GM23338 (cell line): ENCODE measurements around the gene CLPTM1L. TPM values are rescaled to one million over a fixed set of nuclear protein-coding genes. Genes with fewer than 3 reads are reported as not detected.

Experiments used
- ATAC-seq: fragments of 200-7000 bp; cut with Tn5 transposase; 3 replicates; pipeline ENCODE4 v1.9.1; 2020
- DNase-seq: peaks from one replicate; pipeline ENCODE4 v3.0.0-alpha.2; 2015; ENCODE audit warnings: low spot score
- H2AFZ ChIP-seq: fragments of 200-600 bp; sonication (generic); 2 replicates; pipeline ENCODE4 v1.8.0; 2016; ENCODE audit warnings: antibody characterized with exemption, mild to moderate bottlenecking, moderate library complexity
- H3F3A ChIP-seq: fragments of 200-600 bp; sonication (generic); replicated peaks from 2 replicates; pipeline ENCODE4 v1.8.0; 2017; ENCODE audit warnings: antibody characterized with exemption, mixed run types, low read depth
- H3K27ac ChIP-seq: fragments of 200-600 bp; sonication (generic); 2 replicates; pipeline ENCODE4 v1.6.1; 2016; ENCODE audit warnings: low read depth
- H3K27me3 ChIP-seq: fragments of 200-600 bp; sonication (generic); 2 replicates; pipeline ENCODE4 v1.8.0; 2016; ENCODE audit warnings: mild to moderate bottlenecking, mixed run types, moderate library complexity; ENCODE audit not compliant: insufficient read depth
- H3K36me3 ChIP-seq: fragments of 200-600 bp; sonication (generic); 2 replicates; pipeline ENCODE4 v1.8.0; 2016; ENCODE audit warnings: mild to moderate bottlenecking; ENCODE audit not compliant: insufficient read depth
- H3K4me1 ChIP-seq: fragments of 200-600 bp; sonication (generic); 2 replicates; pipeline ENCODE4 v1.8.0; 2016; ENCODE audit warnings: mild to moderate bottlenecking, moderate library complexity; ENCODE audit not compliant: insufficient read depth
- H3K4me2 ChIP-seq: fragments of 200-600 bp; sonication (generic); 2 replicates; pipeline ENCODE4 v1.7.1; 2017; ENCODE audit warnings: mixed run types
- H3K4me3 ChIP-seq: fragments of 200-600 bp; sonication (generic); 2 replicates; pipeline ENCODE4 v1.6.1; 2016; ENCODE audit warnings: mixed run types
- H3K79me2 ChIP-seq: fragments of 200-600 bp; sonication (generic); replicated peaks from 2 replicates; pipeline ENCODE4 v1.8.0; 2017; ENCODE audit warnings: mild to moderate bottlenecking; ENCODE audit not compliant: insufficient read depth
- H3K9me2 ChIP-seq: fragments of 200-600 bp; sonication (generic); 2 replicates; pipeline ENCODE4 v1.8.0; 2017; ENCODE audit not compliant: insufficient read depth
- H4K20me1 ChIP-seq: fragments of 200-600 bp; sonication (generic); replicated peaks from 2 replicates; pipeline ENCODE4 v1.8.0; 2017; ENCODE audit warnings: mild to moderate bottlenecking; ENCODE audit not compliant: insufficient read depth
- H3K27ac Mint-ChIP-seq: 2 replicates; pipeline ENCODE4 v1.8.0; 2020; ENCODE audit warnings: inconsistent platforms, mild to moderate bottlenecking, moderate library complexity, mixed read lengths
- H3K27me3 Mint-ChIP-seq: 3 replicates; pipeline ENCODE4 v1.8.0; 2022; ENCODE audit warnings: low read depth, mild to moderate bottlenecking, moderate library complexity, mixed read lengths, inconsistent platforms; ENCODE audit not compliant: insufficient read depth, poor library complexity
- H3K36me3 Mint-ChIP-seq: 3 replicates; pipeline ENCODE4 v1.8.0; 2021; ENCODE audit warnings: low read depth, mild to moderate bottlenecking, inconsistent platforms, moderate library complexity, mixed read lengths
- H3K4me1 Mint-ChIP-seq: 3 replicates; pipeline ENCODE4 v1.8.0; 2020; ENCODE audit warnings: mild to moderate bottlenecking, inconsistent platforms, mixed read lengths
- H3K4me3 Mint-ChIP-seq: 3 replicates; pipeline ENCODE4 v1.8.0; 2021; ENCODE audit warnings: moderate library complexity, mild to moderate bottlenecking, inconsistent platforms, mixed read lengths
- H3K9me3 Mint-ChIP-seq: 3 replicates; pipeline ENCODE4 v1.8.0; 2020; ENCODE audit warnings: moderate library complexity, mild to moderate bottlenecking, inconsistent platforms, mixed read lengths
- CREB1 ChIP-seq: fragments of 250-450 bp; sonication (Bioruptor Pico); IDR thresholded peaks from 2 replicates; pipeline ENCODE4 v1.5.0; 2020; ENCODE audit warnings: low read depth, mild to moderate bottlenecking, moderate library complexity
- EZH2 ChIP-seq: fragments of 200-600 bp; sonication (generic); IDR thresholded peaks from one replicate; pipeline ENCODE4 v1.8.0; 2017; ENCODE audit warnings: antibody characterized with exemption, mild to moderate bottlenecking, low read depth; ENCODE audit not compliant: unreplicated experiment
- JUNB ChIP-seq: IDR thresholded peaks from one replicate; pipeline ENCODE4 v1.6.1; 2016; ENCODE audit warnings: antibody characterized with exemption; ENCODE audit not compliant: unreplicated experiment
- NANOG ChIP-seq: IDR thresholded peaks from 2 replicates; pipeline ENCODE4 v1.6.1; 2016; ENCODE audit warnings: antibody characterized with exemption, borderline replicate concordance
- REST ChIP-seq: IDR thresholded peaks from one replicate; pipeline ENCODE4 v1.6.1; 2018; ENCODE audit warnings: antibody characterized with exemption; ENCODE audit not compliant: unreplicated experiment
- ZNF114 ChIP-seq: fragments of 250-450 bp; sonication (Bioruptor Pico); IDR thresholded peaks from 2 replicates; pipeline ENCODE4 v1.5.0; 2020; ENCODE audit warnings: mild to moderate bottlenecking, moderate library complexity
- polyA plus RNA-seq: library from polyadenylated mRNA; unstranded; fragments of >200 nt; fragmentation: Nextera tagmentation; extraction: Ambion mirVana; gene quantifications from 2 replicates; pipeline ENCODE4 v1.2.1, GENCODE V29; 2016
- total RNA-seq: library from RNA; depleted of rRNA; stranded (reverse); fragments of >200 nt; shearing (Covaris generic); gene quantifications from 2 replicates; pipeline ENCODE4 v1.2.3, GENCODE V29; 2014

The CLPTM1L gene
- total and polyA plus RNA-seq, 2 experiments from 2014 or later, result 39.9 to 110 TPM

DNA sequence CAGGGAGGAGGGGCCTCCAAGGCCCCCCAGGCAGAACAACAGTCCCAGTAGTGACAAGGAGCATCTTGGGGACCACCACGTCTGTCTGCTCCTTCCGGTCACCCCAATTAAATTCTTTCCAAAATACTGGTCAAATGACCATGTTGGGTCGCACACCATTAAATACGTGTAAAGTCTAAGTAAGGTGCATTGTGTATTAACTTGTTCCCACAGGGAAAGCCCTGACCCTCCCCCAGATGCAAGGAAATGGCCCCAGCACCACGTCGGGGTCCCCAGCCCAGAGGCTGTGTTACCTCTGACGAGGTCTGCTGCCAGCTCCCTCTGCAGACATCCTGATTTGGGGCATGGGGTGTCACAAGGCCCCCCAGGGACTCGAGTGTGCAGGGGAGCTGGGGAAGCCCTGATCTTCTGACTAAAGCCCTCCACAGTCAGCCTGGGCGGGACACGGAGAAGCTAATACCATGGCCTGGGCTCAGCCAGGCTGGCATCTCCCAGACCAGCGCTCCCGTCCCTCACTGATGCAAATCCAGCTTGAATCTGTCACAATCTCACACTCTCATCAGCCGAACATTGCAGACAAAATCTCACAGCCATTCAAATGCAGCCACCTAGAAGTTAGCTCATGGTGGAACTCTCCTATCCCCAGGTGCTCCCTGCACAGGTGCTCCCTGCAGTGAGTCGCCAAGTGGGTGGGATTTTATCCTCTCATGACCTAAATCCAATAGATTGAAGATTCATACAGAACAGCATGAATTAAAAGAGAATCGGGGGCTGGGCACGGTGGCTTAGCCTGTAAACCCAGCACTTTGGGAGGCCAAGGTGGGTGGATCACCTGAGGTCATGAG lies 63.6 kb downstream of the CLPTM1L start:
- H2AFZ ChIP-seq, result no peak overlapping the region
- Mint-ChIP-seq H3K4me1 (no peaks in the 10 kb centered on the region), H3K4me3 (no peak overlapping the region), H3K27ac (no peak overlapping the region), H3K36me3 (peaks cover 16% of the 10 kb centered on the region), H3K27me3 (peaks cover 15% of the 10 kb centered on the region), H3K9me3 (no peaks in the 10 kb centered on the region; the same call in 2 of the 3 replicates)
- no peak overlapping the region for H3K4me2 ChIP-seq
- H4K20me1 ChIP-seq, result no peaks in the 10 kb centered on the region
- ATAC-seq (no peak), DNase-seq (no peak)
- H3F3A ChIP-seq, result no peaks in the 10 kb centered on the region
- H3K4me1 ChIP-seq, result no peaks in the 10 kb centered on the region
- no peaks in the 10 kb centered on the region for H3K27me3 ChIP-seq
- H3K27ac ChIP-seq, result no peak overlapping the region
- H3K4me3 ChIP-seq, result no peak overlapping the region
- H3K9me2 ChIP-seq, result no peaks in the 10 kb centered on the region
- H3K79me2 ChIP-seq, result peaks cover 22% of the 10 kb centered on the region
- H3K36me3 ChIP-seq, result no peaks in the 10 kb centered on the region
- no peak for TF ChIP-seq JUNB
- no peak for TF ChIP-seq EZH2
- no peak for TF ChIP-seq ZNF114 (CRISPR knock-in tag)
- TF ChIP-seq NANOG, result no peak

DNA sequence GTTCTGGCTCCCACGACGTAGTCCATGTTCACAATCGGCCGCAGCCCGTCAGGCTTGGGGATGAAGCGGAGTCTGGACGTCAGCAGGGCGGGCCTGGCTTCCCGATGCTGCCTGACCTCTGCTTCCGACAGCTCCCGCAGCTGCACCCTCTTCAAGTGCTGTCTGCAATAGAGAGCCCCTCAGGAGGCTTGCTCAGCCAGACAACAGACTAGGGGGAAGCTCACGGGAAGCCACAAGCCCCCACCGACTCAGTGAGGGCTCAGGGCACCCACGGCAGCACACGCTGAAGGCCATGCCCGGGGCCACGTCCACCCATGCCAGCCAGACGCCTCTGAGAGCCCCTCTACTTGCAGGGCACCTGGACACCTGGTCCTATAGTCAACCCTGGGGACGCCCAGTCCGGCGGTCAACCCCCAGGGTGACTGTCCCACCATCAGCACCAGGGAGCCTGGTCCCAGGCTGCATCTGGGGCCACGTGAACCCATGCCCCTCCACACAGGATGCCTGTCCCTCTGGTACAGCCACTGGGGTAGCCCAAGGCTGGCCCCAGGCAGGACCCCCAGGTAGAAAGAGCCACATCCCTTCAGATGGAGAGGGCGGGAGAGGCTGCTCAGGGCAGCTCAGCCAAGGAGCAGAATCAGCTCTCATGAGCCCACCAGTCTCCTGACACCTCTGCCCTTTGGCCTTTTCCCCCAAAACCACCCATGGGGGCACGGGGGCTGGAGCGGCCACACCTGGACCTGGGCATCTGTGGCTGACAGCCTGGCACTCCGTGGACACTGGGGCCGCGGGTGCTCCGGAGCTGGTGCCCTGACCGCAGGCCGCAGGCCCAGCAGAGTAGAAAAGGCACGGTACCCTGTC lies 64.5 kb downstream of the CLPTM1L start:
- Mint-ChIP-seq H3K27me3 (peaks cover 15% of the 10 kb centered on the region), H3K9me3 (no peaks in the 10 kb centered on the region; the same call in 2 of the 3 replicates), H3K4me1 (no peaks in the 10 kb centered on the region), H3K27ac (no peak overlapping the region), H3K36me3 (peaks cover 14% of the 10 kb centered on the region), H3K4me3 (no peak overlapping the region)
- DNase-seq (no peak), ATAC-seq (no peak)
- H3K36me3 ChIP-seq, result no peaks in the 10 kb centered on the region
- H3K9me2 ChIP-seq, result no peaks in the 10 kb centered on the region
- H3K27ac ChIP-seq, result no peak overlapping the region
- no peaks in the 10 kb centered on the region for H3K4me1 ChIP-seq
- H4K20me1 ChIP-seq, result no peaks in the 10 kb centered on the region
- H3F3A ChIP-seq, result no peaks in the 10 kb centered on the region
- no peak overlapping the region for H2AFZ ChIP-seq
- no peaks in the 10 kb centered on the region for H3K27me3 ChIP-seq
- peaks cover 13% of the 10 kb centered on the region for H3K79me2 ChIP-seq
- no peak for TF ChIP-seq NANOG
- H3K4me3 ChIP-seq, result no peak overlapping the region
- no peak overlapping the region for H3K4me2 ChIP-seq

DNA sequence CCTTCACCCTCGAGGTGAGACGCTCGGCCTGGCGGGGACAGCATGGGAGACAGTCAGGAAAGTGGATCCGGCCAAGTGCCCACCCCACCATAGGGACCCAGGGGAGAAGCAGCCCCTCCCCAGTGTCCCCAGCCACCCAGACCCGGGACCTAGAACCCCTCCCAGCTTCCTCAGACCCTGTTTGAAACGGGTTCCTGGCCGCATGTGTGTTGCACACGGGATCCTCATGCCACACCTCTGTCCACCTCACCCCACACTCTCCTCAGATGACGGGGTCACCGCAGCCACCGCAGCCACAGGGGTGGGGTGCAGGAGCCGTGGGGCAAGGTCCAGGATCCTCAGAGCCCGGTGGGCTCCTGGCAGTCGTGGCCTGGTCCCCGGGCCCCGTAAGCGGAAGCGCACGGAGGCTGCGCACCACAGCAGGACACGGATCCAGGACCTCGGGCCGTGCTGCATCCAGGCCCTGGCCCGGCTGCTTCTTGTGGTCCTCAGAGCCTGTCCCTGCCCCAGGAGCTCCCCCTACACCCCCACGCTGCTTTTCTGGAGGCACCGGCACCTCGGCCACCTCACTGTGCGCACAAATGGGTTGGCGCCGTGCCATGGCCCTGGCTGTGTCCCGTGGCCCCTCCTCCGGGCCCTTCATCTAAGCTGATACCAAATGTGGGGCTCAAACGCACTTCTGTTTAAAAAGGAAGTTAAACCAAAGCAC lies 65.3 kb downstream of the CLPTM1L start:
- Histone ChIP-seq H3K36me3 (no peaks in the 10 kb centered on the region), H3F3A (no peaks in the 10 kb centered on the region), H3K4me1 (no peaks in the 10 kb centered on the region), H3K27ac (no peak overlapping the region), H3K27me3 (no peaks in the 10 kb centered on the region), H3K4me2 (no peak overlapping the region), H4K20me1 (no peaks in the 10 kb centered on the region), H3K9me2 (no peaks in the 10 kb centered on the region), H3K4me3 (no peak overlapping the region), H3K79me2 (peaks cover 18% of the 10 kb centered on the region), H2AFZ (no peak overlapping the region)
- Mint-ChIP-seq H3K9me3 (no peaks in the 10 kb centered on the region; the same call in 2 of the 3 replicates), H3K4me3 (no peak overlapping the region), H3K27ac (no peak overlapping the region), H3K4me1 (no peaks in the 10 kb centered on the region), H3K36me3 (peaks cover 17% of the 10 kb centered on the region), H3K27me3 (peaks cover 12% of the 10 kb centered on the region)
- TF ChIP-seq REST (no peak), CREB1 (no peak), JUNB (no peak), EZH2 (no peak), ZNF114 (CRISPR knock-in tag) (no peak)
- ATAC-seq, result no peak
- no peak for DNase-seq
